ENCODE measurements around the gene ZNF488. TPM values are rescaled to one million over a fixed set of nuclear protein-coding genes. Genes with fewer than 3 reads are reported as not detected.
"Not testable (repeated sequence)": the region's sequence is repeated elsewhere in the genome, so short reads cannot be mapped to it uniquely, and the experiment has no call there.

Gene ZNF488, protein sequence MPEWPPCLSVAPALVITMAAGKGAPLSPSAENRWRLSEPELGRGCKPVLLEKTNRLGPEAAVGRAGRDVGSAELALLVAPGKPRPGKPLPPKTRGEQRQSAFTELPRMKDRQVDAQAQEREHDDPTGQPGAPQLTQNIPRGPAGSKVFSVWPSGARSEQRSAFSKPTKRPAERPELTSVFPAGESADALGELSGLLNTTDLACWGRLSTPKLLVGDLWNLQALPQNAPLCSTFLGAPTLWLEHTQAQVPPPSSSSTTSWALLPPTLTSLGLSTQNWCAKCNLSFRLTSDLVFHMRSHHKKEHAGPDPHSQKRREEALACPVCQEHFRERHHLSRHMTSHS
- under 1 TPM in 1 of 2 experiments, not detected in 1; 0.12 TPM for total RNA-seq

DNA sequence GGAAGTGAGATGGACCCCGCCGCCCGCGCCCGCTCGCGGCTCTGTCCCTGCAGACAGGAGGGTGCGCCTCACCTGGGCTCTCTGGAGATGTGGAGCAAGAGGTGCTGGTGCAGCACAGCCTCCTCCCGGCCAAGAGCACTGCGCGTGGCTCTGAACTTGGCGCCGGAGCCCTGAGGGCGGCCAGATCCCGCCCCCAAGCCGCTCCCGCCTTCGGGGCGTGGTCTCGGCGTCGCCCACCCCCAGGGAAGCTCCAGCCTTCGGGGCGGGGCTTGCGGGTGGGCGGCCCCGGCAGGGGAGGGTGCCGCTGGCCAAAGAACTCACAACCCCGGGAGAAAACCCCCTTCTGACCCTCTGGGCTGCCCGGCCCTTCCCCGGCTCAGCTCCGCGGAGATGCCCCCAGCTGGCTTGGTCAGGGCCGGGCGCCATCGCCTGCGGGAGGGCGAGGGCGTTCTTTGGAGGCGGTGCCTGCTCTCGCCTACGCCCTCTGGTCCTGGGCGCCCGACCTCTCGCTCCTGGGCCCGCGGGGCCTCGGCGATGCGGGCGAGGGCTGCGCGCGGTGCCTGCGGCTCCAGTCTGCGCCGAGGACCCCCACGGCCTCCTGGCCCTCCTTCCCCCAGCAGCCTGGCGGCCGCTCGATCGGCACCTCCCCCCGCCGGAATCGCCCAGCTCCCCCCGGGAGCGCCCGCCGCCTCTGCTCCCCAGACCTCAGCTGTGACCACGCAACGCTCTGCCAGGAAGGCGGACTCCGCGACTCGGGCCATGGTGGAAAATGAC lies at the start of gene ZNF488:
Gene ZNF488, minus strand, starts transcription at position 146 of the 774 bp plus-strand sequence. CDS start 15,464 bp downstream, outside the sequence.
- peaks cover 23% of the 10 kb centered on the region for H3K4me1 Mint-ChIP-seq
- H3K27me3 Mint-ChIP-seq: peaks cover 58% of the 10 kb centered on the region
- H3K27ac Mint-ChIP-seq: no peak within 1 kb of the TSS
- peaks cover 14% of the 10 kb centered on the region for H3K9me3 Mint-ChIP-seq (ENCODE audit: low read depth)
- peak within 1 kb of the TSS; percentile 73 for H3K4me3 Mint-ChIP-seq
- ATAC-seq (peak; percentile 97), DNase-seq (peak; percentile 72)
- H3K36me3 Mint-ChIP-seq: peaks cover 9% of the 10 kb centered on the region
- CTCF ChIA-PET: interaction anchor here (1.3 to 1.4 kb wide), 2 partner anchors 14 to 21 kb away, joined by 3 read pairs; no protein-coding TSS in a partner anchor

DNA sequence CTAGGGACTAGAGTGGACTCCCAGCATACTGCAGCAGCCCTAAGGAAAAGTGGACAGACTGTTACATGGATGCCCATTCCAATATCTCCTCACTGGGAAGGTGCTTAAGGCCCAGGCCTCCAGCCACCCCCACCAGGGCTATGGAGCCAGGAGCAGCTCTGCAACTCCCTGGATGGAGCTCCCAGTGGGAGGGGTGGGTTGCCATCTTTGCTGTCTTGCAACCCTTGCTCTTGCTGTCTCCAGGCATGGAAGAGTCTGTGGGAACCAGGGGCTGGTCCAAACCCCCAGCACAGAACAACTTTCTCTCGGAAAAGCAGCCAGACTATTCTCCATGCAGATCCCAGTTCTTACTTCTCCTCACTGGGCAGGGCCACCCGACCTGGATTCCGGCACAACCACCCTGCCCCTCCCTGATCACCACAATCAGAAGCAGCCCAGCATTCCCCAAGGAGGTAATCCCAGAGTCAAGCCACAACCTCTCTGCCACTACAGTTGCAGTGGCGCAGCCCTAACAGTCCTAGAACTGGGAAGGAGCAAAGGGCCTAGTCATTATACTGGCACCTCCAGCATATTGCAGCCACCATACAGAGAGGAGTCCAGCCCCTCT lies 41.8 kb upstream of the ZNF488 start:
- Mint-ChIP-seq H3K36me3 (no peaks in the 10 kb centered on the region), H3K4me1 (no peaks in the 10 kb centered on the region), H3K27ac (no peak overlapping the region), H3K27me3 (peaks cover 39% of the 10 kb centered on the region), H3K9me3 (ENCODE audit: low read depth) (no peaks in the 10 kb centered on the region), H3K4me3 (no peak overlapping the region)
- DNase-seq (peak; percentile 27), ATAC-seq (no peak)
- CTCF ChIA-PET: no interaction called here

DNA sequence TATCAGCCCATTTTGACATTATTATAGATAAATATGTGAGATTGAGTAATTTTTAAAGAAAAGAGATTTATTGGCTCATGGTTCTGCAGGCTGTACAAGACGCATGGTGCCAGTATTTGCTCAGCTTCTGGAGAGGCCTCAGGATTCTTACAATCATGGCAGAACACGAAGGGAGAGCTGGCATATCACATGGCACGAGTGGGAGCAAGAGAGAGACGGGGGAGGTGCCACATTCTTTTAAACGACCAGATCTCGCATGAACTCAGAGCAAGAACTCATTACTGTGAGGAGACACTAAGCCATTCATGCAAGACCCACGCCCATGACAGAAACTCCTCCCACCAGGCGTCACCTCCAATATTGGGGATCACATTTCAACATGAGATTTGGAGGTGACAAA lies 40.1 kb upstream of the ZNF488 start:
- Mint-ChIP-seq H3K36me3 (no peaks in the 10 kb centered on the region), H3K4me1 (no peaks in the 10 kb centered on the region), H3K27me3 (peaks cover 22% of the 10 kb centered on the region), H3K4me3 (no peak overlapping the region), H3K9me3 (ENCODE audit: low read depth) (no peaks in the 10 kb centered on the region), H3K27ac (no peak overlapping the region)
- ATAC-seq (no peak), DNase-seq (peak; percentile 14)
- CTCF ChIA-PET: no interaction called here

DNA sequence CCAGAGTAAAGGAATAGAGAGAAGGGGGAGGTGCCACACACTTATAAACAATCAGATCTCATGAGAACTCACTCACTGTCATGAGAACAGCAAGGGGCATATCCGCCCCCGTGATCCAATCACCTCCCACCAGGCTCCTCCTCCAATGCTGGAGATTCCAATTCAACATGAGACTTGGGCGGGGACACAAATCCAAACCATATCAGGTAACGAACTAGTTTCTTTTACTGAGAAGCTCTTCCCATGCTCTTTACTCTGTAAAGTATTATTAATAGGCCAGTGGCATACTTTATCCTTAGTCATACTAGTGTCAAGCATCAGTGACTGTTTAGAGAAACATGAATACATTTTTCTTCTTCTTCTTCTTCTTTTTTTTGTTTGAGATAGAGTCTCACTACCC lies 39.4 kb upstream of the ZNF488 start:
- Mint-ChIP-seq H3K36me3 (no peaks in the 10 kb centered on the region), H3K9me3 (ENCODE audit: low read depth) (no peaks in the 10 kb centered on the region), H3K4me3 (no peak overlapping the region), H3K4me1 (no peaks in the 10 kb centered on the region), H3K27ac (no peak overlapping the region), H3K27me3 (peaks cover 15% of the 10 kb centered on the region)
- peak; percentile 34 for DNase-seq
- CTCF ChIA-PET: no interaction called here
- no peak for ATAC-seq

DNA sequence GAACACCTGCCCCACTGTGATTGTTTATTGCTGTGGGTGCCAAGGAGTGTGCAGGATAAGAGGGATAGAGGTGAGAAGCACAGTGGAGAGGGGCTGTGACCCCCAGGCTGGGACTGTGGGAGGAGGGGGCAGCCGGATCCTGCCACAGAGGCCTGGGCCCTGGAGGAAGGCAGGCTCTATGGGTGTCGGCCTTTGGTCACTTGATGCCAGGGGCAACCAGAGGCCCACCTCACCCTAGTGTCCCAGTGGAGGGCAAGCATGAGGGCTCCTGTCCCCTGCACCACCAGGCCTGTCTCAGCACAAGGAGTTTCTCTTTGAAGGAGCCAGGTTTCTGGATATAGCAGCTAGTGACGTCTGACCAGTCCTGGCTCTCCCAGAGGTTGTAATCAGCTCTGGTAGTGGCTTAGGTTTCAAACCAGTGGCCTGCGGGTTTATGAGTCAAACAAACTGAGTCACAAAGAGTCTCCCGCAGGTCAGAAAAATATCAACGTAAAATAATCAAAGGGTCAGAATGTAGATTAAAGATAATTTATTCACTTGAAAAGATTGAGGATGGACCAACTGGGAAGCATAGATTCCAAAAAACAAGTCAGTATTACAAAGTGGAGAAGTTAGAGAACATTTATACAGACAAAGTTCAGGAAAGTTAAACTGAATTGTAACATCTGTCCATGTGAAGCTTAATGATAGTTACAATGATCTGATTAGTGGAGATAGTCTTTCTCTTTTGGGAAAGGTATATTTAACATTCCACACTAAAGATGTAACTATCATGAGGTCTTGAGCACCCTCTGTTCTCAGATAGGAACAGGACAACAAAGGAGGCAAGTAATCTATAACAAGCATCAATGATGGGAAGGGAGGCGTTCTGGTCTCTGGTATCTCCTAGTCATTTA lies 37.2 kb upstream of the ZNF488 start:
- Mint-ChIP-seq H3K36me3 (no peaks in the 10 kb centered on the region), H3K9me3 (ENCODE audit: low read depth) (no peaks in the 10 kb centered on the region), H3K27me3 (peaks cover 12% of the 10 kb centered on the region), H3K27ac (no peak overlapping the region), H3K4me1 (no peaks in the 10 kb centered on the region), H3K4me3 (no peak overlapping the region)
- ATAC-seq (no peak), DNase-seq (no peak)
- CTCF ChIA-PET: no interaction called here

DNA sequence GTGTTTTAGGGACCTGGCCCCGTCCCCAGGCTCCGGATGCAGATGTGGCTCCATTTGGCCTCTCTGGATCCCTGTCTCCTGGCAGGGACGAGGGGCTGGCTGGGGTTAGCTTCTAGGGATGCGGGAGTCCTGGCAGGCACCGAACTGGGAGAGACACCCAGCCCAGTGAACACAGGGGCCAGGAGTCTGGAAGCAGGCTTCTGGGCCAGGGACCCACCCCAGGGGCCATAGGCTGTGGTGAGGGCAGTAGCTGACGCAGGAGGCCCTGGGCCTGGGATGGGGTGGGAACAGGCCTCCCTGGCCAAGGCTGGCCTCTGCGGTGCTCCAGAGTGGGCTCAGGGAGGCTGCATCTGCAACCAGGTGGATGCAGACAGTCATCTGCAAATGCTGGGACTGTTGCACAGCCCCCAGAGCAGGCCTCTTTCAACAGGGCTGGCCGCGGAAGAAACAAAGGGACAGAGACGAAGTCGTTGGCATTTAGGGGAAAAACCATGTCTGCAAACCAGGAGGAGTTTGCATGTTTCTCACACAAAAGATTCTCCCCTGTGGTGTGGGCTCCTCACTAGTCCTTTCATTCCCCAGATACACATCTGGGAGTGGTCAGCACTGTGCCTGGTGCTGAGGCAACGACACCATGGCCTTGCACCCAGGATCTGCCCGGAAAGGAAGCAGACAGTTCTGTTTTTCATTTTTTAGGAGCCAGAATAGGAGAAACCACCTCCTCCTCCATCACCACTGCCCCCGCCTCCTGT lies 36.4 kb upstream of the ZNF488 start:
- Mint-ChIP-seq H3K4me1 (no peaks in the 10 kb centered on the region), H3K27me3 (peaks cover 12% of the 10 kb centered on the region), H3K9me3 (ENCODE audit: low read depth) (no peaks in the 10 kb centered on the region), H3K4me3 (no peak overlapping the region), H3K36me3 (no peaks in the 10 kb centered on the region), H3K27ac (no peak overlapping the region)
- DNase-seq: no peak
- CTCF ChIA-PET: no interaction called here
- ATAC-seq: no peak

DNA sequence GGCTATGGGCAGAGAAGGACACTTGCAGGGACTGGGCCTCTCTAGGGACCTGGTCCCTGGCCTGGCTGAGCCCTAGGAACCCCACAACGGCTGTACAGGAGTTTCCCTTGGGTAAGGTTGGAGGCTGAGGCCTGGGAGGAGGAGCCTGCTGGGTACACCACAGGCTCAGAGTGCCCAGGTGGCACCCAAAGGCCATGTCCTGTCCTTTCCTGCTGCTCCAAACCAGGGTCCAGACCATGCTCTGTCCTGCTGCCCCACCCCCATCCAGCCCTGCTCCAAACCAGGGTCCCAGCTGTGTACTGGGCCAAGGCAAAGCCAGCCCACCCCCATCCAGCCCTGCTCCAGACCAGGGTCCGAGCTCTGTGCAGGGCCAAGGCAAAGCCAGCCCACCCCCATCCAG lies 35.3 kb upstream of the ZNF488 start:
- CTCF ChIA-PET: no interaction called here
- DNase-seq: no peak
- no peak overlapping the region for H3K4me3 Mint-ChIP-seq
- no peaks in the 10 kb centered on the region for H3K4me1 Mint-ChIP-seq
- no peaks in the 10 kb centered on the region for H3K36me3 Mint-ChIP-seq
- no peak overlapping the region for H3K27ac Mint-ChIP-seq
- H3K27me3 Mint-ChIP-seq: peaks cover 12% of the 10 kb centered on the region
- no peak for ATAC-seq
- no peaks in the 10 kb centered on the region for H3K9me3 Mint-ChIP-seq (ENCODE audit: low read depth)

DNA sequence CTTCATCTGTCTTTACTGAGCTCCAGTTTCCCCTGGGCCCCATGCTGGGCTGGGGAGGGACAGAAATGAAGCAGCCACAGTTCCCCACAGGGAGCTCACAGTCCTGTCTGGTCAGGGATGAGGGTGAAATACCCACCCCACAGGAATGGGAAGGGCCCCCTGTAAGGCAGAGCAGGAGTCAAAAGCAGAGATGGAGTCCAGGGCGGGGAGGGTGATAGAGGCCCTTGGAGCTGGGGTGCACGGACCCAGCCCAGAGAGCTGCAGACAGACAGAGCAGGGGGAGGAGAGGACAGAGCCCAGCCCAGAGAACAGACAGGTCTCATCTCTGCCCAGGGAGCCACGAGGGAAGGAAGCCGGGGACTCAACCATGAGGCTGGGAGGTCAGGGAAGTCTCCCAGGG lies 34.9 kb upstream of the ZNF488 start:
- Mint-ChIP-seq H3K27ac (no peak overlapping the region), H3K4me3 (no peak overlapping the region), H3K4me1 (no peaks in the 10 kb centered on the region), H3K36me3 (no peaks in the 10 kb centered on the region), H3K9me3 (ENCODE audit: low read depth) (no peaks in the 10 kb centered on the region), H3K27me3 (peaks cover 10% of the 10 kb centered on the region)
- ATAC-seq (no peak), DNase-seq (no peak)
- CTCF ChIA-PET: no interaction called here

DNA sequence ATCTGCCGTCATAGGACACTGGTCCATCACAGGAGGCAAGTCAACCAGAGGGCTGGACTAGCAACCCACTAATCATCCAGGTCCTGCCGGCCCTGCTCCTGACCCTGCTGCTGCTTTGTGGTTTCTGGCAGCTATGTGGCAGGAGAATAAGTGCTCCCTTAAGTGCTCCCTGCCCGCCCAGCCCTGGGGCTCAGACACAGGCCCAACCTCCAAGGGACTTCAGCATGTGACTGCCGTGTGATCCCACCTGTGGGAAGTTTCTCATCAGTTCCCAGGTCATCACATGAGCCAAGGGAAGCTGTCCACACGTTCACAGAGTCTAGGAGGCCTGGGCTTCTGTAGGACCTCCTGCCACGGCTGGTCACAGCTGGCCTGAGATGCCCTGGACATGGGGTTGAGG lies 34.2 kb upstream of the ZNF488 start:
- ATAC-seq: no peak
- CTCF ChIA-PET: no interaction called here
- H3K4me1 Mint-ChIP-seq: no peaks in the 10 kb centered on the region
- peaks cover 8% of the 10 kb centered on the region for H3K27me3 Mint-ChIP-seq
- no peak overlapping the region for H3K4me3 Mint-ChIP-seq
- H3K36me3 Mint-ChIP-seq: no peaks in the 10 kb centered on the region
- no peak overlapping the region for H3K27ac Mint-ChIP-seq
- H3K9me3 Mint-ChIP-seq (ENCODE audit: low read depth): no peaks in the 10 kb centered on the region
- no peak for DNase-seq

DNA sequence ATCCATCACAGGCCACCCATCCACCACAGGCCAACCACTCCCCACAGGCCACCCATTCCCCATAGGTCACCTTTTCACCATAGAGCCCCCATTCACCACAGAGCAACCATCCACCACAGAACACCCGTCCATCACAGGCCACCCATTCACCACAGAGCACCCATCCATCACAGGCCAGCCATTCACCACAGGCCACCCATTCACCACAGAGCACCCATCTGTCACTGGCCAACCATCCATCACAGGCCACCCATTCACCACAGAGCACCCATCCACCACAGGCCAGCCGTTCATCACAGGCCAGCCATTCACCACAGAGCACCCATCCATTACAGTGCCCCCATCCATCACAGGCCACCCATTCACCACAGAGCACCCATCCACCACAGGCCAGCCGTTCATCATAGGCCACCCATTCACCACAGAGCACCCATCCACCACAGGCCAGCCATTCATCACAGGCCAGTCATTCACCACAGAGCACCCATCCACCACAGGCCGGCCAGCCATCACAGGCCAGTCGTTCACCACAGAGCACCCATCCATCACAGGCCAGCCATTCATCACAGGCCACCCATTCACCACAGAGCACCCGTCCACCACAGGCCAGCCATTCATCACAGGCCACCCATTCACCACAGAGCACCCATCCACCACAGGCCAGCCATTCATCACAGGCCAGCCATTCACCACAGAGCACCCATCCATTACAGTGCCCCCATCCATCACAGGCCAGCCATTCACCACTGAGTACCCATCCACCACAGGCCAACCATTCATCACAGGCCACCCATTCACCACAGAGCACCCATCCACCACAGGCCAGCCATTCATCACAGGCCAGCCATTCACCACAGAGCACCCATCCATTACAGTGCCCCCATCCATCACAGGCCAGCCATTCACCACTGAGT lies 32.5 kb upstream of the ZNF488 start:
- ATAC-seq; H3K9me3 Mint-ChIP-seq (ENCODE audit: low read depth); H3K27me3 Mint-ChIP-seq; DNase-seq; CTCF ChIA-PET; H3K4me3 Mint-ChIP-seq; H3K36me3 Mint-ChIP-seq; H3K27ac Mint-ChIP-seq; H3K4me1 Mint-ChIP-seq: not testable (repeated sequence)

DNA sequence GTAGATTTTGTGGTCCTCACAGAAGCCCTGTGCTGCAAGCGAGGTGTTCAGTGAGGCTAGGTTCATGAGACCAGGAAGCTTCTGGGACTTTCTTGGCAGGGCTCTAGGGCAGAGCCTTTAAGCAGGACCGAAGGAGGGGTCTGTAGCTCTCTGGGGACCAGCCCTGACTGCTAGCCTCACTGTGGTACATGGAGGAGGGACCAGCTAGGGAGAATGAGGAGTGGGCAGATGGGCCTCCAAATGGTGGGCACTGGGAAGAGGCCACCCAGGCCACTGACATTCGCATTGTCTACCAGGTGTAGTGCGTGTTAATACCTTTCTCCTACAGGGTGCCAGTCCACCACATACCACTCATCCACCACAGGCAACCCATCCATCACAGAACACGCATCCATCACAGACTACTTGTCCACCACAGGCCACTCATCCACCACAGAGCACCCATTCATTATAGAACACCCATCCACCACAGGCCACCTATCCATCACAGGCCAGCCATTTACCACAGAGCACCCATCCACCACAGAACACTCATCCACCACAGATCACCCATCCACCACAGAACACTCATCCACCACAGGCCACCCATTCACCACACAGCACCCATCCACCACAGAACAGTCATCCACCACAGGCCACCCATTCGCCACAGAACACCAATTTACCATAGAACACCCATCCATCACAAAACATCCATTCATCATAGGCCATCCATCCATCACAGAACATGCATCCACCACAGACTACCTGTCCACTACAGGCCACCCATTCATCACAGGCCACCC lies 31.6 kb upstream of the ZNF488 start:
- ATAC-seq (no peak), DNase-seq (no peak)
- Mint-ChIP-seq H3K36me3 (no peaks in the 10 kb centered on the region), H3K27ac (no peak overlapping the region), H3K4me1 (no peaks in the 10 kb centered on the region), H3K27me3 (peaks cover 2% of the 10 kb centered on the region), H3K4me3 (no peak overlapping the region), H3K9me3 (ENCODE audit: low read depth) (no peaks in the 10 kb centered on the region)
- CTCF ChIA-PET: no interaction called here
